Measurements from ENCODE around the gene MYOD1.

- TF ChIP-seq CTCF (IDR thresholded peaks at IDR 0.05): no peak
- no peak for TF ChIP-seq POLR2A (IDR thresholded peaks at IDR 0.05)
Observed at GRCh38 chr11:17744151-17744940, 25.0 kb downstream of the MYOD1 start.
